CD4-positive, alpha-beta T cell treated with Interleukin-12 subunit alpha and Interleukin-12 subunit beta, for 1 hour (primary cell): Measurements from ENCODE around the gene DLGAP1.

Experiments used
- DNase-seq: peaks from one replicate; pipeline ENCODE4 v3.0.0-alpha.2; 2020

DLGAP1 gene

GRCh38 chr18:3552305-3552704 is 902.8 kb downstream of the DLGAP1 start:
- no peak for DNase-seq

DNA sequence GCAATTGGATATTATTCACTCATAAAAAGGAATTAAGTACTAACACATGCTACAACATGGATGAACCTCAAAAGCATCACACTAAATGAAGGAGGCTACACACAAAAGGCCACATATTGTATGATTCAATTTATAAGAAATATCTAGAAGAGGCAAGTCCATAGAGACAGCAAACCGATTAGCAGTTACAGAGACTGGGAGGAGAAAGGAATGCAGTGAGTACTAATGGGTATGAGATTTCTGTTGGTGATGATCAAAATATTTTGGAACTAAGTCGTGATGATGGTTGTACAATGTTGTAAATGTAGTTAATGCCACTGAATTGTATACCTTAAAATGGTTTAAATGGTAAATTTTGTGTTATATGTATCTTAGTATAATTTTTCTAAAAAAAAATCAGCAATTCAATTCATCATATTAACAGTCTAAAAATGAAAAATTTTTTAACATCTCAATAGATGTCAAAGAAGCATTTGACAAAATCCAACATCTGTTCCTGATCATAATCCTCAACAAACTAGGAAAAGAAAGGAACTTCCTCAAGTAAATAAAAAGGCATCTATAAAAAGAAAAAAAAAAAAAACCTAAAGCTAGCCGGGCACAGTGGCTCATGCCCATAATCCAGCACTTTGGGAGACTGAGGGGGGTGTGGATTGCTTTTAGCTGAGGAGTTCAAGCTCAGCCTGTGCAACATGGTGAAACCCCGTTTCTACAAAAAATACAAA is 907.1 kb downstream of the DLGAP1 start:
- no peak for DNase-seq

GRCh38 chr18:3546106-3546505 is 909.0 kb downstream of the DLGAP1 start:
- DNase-seq, result no peak

GRCh38 chr18:3544537-3544936 is 910.6 kb downstream of the DLGAP1 start:
- no peak for DNase-seq

GRCh38 chr18:3541549-3542386 is 913.3 kb downstream of the DLGAP1 start:
- no peak for DNase-seq

DNA sequence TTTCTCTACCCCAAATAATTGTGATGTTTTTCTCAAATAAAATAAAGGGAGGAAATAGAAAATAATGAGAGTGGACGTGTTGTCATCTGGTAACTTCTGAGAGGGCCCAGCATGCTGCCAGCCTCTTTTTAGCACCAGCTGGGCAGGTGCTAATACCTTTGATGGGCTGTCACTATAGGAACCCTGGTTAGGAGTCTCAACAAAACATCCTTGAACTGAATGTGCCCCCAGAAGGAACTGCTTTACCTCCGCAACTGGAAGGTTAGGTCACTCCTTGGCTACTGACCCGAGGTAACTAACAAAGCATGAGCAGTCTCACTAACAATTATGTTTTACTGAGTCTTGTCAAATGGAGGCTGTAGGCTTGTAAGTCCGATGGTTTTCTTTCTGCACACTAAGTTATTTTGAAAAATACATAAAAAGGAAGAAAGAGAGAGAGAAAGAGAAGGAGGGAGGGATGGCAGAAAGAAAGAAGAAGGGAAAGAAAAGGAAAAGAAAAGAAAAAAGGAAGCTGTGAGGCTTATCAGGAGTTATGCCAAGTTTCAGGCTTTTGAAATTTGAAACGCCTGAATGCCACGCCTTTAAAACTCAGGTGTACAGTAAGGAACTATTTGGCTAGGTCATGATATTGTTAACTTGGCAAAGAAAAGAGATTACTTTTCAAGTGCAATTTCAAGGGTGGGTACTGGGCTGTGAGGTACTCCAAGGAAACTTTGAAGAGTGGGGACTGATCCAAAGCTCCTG is 914.1 kb downstream of the DLGAP1 start:
- DNase-seq, result no peak

DNA sequence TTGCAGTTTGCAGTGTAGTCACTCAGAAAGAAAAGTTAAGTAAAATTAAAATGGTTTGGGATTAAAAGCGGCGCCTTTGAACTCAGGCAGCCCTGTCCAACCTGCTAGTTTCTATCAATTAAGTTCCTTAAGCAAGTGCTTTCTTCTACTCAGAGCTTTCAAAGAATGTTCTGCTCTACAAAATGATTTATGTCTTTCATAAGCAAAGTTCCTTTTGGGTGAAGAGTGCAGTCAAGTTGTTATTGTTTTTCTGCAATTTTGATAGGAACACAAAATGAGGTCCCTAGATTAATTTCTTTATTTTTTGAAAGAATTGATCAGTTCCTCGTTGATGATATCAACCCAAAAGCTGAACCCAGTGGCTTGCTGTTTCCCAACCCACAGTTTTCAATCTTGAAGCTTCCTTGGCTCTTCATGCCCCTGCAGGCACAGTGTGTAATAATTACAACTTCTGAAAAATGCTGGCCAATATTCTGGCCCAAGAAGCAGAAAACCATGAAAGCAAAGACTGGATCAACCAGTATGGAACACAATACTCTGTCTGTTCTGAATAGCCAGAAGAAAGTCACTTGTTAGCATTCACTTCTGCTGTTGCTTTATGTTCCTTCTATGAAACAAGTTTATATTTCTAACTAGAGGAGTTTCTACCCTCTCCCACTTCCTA is 916.0 kb downstream of the DLGAP1 start:
- DNase-seq, result no peak

DNA sequence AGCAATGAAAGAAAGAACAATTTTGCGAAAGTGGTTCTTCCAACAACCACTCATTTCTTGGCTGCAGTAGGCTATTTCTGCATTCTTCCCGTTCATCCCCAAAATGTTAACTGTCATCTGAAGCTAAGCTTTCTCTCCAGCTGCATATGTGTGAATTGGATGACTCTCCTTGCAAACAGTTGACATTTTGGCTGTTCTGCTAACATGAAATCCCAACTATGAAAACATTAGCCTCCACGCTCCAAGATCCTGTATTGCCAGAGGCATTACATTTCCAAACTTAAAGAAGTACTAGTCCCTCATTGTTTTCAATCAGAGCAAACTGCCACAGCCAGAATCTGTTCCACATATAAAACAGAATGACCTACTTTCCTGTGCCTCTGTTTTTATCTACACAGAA is 916.7 kb downstream of the DLGAP1 start:
- no peak for DNase-seq

- DNase-seq, result no peak
Observed at GRCh38 chr18:3530807-3531206, 924.3 kb downstream of the DLGAP1 start.

GRCh38 chr18:3529601-3530000 is 925.5 kb downstream of the DLGAP1 start:
- no peak for DNase-seq

- DNase-seq, result no peak
Observed at GRCh38 chr18:3529077-3529476, 926.0 kb downstream of the DLGAP1 start.

DNA sequence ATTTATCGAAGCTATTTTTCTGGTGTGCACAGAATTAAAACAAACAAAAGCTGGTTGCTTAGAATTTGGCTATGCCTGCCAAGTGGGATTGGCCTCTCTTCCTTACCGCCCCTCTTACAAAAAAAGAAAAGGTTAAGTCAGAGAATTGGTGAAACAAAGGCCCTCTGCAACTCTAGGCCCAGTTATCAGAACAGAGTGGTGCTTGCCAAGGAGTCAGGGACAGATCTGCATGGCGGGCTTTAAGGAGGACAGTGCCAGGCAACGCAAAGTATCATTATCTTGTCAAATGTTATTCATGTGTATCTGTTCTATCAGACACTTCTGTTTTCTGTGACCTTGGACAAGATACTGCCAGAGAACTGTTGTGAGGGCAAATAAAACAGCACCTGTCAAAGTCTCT is 926.9 kb downstream of the DLGAP1 start:
- DNase-seq, result no peak

GRCh38 chr18:3526421-3527354 is 928.4 kb downstream of the DLGAP1 start:
- no peak for DNase-seq

DNA sequence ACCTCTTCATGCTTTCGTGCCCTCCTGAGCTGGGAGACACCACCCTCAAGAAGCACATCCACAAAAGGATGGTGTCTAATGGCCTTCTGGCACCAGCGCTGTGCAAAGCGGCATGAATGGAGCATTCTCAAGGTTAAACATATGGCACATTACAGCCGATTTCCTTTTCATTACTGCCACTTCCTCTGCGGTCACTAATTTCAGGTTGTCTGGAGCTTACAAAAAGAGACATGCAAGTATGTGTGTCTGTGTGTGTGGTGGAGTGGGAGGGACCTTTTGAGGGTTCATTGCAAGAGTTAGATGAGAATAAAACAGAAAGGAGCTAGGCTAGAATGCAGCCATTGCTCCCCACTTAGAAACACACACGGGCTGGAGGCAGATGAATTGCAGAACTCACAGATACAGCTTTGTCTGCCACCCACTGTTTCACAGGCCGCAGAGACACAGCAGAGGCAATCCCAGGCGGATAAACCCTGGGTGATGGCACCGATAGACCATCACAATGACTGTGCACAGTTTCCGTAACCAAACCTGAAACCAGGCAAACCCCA is 929.2 kb downstream of the DLGAP1 start:
- peak; percentile 58 for DNase-seq

GRCh38 chr18:3524706-3525105 is 930.4 kb downstream of the DLGAP1 start:
- no peak for DNase-seq

DNA sequence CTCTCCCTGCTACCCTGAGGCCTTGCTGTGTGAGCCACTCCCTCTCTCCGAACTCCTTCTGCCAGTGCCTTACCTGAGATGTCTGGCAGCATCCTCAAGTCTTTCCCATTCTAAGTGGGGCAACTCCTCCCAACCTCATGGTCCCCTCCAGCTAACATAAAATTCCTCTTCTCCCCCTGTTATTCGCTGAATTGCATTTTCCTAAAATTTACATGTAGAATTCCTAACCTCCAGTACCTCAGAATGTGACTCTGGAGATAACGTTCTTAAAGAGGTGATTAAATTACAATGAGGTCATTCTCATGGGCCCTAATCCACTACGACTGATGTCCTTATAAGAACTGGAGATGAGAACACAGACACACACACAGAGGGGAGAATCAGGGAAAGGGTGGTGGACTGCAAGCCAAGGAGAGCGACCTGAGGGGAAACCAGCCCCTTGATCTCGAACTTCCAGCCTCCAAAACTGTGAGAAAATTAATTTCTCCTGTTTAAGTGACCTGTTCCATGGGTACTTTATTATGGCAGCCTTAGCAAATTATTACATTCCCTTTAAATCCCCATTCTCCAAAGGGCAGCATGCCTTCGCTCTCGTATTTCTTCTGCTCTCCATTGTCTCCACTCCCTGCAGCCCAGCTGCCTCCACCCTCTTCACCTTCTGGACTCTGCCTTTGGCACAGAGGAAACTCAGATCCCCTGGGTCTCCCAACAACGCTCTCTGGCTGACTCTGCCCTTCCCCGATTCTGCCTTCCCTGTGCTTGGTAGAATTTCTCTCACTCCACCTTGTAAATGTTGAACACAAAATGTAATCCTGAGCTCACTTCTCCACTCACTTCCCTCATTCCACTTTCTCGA is 934.6 kb downstream of the DLGAP1 start:
- no peak for DNase-seq

DNA sequence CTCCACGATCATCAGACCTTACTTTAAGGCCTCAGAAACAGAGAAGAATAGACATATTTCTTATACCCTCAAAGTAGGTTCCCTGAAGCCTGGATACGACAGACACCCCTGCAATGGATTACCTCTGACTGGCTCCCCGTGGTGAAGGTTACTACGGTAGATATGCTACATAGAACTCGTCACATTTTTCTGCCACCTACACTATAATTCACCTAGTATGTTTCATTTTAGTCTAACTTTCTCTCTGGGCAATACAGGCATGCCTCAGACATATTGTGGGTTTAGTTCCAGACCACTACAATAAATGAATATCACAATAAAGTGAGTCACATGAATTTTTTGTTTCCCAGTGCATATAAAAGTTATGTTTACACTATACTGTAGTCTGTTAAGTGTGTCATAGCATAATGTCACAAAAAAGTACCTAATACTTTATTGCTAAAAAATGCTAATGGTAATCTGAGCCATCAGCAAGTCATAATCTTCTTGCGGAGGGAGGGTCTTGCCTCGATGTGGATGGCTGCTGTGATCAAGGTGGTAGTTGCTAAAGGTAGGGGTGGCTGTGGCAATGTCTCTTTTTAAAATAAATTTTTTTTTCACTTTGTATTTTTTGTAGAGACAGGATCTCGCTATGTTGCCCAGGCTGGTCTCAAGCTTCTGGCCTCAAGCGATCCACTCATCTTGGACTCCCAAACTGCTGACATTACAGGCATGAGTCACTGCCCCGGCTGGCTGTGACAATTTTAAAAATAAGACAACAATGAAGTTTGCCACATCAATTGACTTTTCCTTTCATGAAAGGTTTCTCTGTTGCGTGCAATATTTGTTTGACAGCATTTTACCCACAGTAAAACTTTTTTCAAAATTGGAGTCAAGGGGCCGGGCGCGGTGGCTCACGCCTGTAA is 940.5 kb downstream of the DLGAP1 start:
- no peak for DNase-seq

- no peak for DNase-seq
Observed at GRCh38 chr18:3513481-3513880, 941.6 kb downstream of the DLGAP1 start.

- peak; percentile 46 for DNase-seq
Observed at GRCh38 chr18:3511980-3512379, 943.1 kb downstream of the DLGAP1 start.
